ENCODE data around the gene UGT8. TPM values are rescaled to one million over a fixed set of nuclear protein-coding genes. Genes with fewer than 3 reads are reported as not detected.

Gene UGT8
- total RNA-seq, 1 donor from 2014 or later = 12.3 TPM

DNA sequence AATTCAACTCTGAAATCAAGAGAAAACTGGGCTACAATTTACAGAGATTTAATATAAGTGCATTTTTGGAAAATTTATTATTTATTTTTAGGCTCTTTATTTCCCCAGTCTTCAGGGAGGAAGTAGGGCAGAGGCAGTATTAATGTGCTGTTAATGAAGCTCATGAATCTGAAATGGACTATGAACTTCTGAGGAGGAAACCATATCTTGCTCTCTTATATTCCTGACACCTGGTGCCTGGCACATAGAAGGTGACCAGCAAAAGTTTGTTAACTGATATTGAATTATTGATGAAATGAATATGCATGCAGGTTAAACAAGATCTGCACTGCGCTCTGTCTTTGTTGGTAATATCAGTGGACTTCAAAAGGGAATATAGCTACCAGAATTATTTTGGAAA, 55.1 kb downstream of the UGT8 start:
- Histone ChIP-seq H3K27me3 (ENCODE audit: control insufficient read depth, insufficient read depth, low read length) (no peaks in the 10 kb centered on the region), H3K36me3 (ENCODE audit: control insufficient read depth, insufficient read depth, low read length) (no peaks in the 10 kb centered on the region), H3K4me3 (ENCODE audit: low read depth, low read length) (no peak overlapping the region)
- TF ChIP-seq, protein P1, sequence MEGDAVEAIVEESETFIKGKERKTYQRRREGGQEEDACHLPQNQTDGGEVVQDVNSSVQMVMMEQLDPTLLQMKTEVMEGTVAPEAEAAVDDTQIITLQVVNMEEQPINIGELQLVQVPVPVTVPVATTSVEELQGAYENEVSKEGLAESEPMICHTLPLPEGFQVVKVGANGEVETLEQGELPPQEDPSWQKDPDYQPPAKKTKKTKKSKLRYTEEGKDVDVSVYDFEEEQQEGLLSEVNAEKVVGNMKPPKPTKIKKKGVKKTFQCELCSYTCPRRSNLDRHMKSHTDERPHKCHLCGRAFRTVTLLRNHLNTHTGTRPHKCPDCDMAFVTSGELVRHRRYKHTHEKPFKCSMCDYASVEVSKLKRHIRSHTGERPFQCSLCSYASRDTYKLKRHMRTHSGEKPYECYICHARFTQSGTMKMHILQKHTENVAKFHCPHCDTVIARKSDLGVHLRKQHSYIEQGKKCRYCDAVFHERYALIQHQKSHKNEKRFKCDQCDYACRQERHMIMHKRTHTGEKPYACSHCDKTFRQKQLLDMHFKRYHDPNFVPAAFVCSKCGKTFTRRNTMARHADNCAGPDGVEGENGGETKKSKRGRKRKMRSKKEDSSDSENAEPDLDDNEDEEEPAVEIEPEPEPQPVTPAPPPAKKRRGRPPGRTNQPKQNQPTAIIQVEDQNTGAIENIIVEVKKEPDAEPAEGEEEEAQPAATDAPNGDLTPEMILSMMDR (IDR thresholded peaks at IDR 0.05; ENCODE audit: insufficient read depth, low read length, poor library complexity, severe bottlenecking) = no peak
- no peak for DNase-seq (ENCODE audit: low read depth)

- Histone ChIP-seq H3K27me3 (ENCODE audit: control insufficient read depth, insufficient read depth, low read length) (no peaks in the 10 kb centered on the region), H3K4me3 (ENCODE audit: low read depth, low read length) (no peak overlapping the region), H3K36me3 (ENCODE audit: control insufficient read depth, insufficient read depth, low read length) (no peaks in the 10 kb centered on the region)
- TF ChIP-seq, protein P1 (IDR thresholded peaks at IDR 0.05; ENCODE audit: insufficient read depth, low read length, poor library complexity, severe bottlenecking) = no peak
- no peak for DNase-seq (ENCODE audit: low read depth)
These were observed 56.0 kb downstream of the UGT8 start for GRCh38 chr4:114654592-114654991.

DNA sequence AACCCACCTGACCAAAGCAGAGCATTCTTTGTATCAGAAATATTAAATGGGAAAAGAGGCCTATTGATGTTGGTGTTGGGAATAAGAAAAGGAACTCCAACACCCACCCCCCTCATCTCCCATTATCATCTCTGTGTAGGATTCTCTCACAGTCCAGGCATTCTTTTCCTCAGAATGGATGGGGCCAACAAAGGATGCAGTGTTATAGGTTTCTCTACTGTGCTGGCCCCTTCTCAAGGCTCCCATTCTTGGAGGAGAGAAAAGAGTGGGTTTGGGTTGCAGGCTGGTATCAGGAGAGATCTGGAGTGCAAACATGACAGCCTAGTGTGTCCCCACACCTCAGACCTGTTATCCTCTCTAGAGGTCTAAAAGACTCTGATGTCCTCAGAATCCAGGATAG, 59.6 kb downstream of the UGT8 start:
- TF ChIP-seq, protein P1 (IDR thresholded peaks at IDR 0.05; ENCODE audit: insufficient read depth, low read length, poor library complexity, severe bottlenecking) = no peak
- no peak for DNase-seq (ENCODE audit: low read depth)
- no peak overlapping the region for H3K4me3 ChIP-seq (ENCODE audit: low read depth, low read length)
- H3K27me3 ChIP-seq (ENCODE audit: control insufficient read depth, insufficient read depth, low read length) = no peaks in the 10 kb centered on the region
- H3K36me3 ChIP-seq (ENCODE audit: control insufficient read depth, insufficient read depth, low read length) = no peaks in the 10 kb centered on the region

- TF ChIP-seq, protein P1 (IDR thresholded peaks at IDR 0.05; ENCODE audit: insufficient read depth, low read length, poor library complexity, severe bottlenecking) = no peak
- no peak overlapping the region for H3K4me3 ChIP-seq (ENCODE audit: low read depth, low read length)
- DNase-seq (ENCODE audit: low read depth) = no peak
- no peaks in the 10 kb centered on the region for H3K27me3 ChIP-seq (ENCODE audit: control insufficient read depth, insufficient read depth, low read length)
- H3K36me3 ChIP-seq (ENCODE audit: control insufficient read depth, insufficient read depth, low read length) = no peaks in the 10 kb centered on the region
These were observed 60.2 kb downstream of the UGT8 start for GRCh38 chr4:114658776-114659175.

DNA sequence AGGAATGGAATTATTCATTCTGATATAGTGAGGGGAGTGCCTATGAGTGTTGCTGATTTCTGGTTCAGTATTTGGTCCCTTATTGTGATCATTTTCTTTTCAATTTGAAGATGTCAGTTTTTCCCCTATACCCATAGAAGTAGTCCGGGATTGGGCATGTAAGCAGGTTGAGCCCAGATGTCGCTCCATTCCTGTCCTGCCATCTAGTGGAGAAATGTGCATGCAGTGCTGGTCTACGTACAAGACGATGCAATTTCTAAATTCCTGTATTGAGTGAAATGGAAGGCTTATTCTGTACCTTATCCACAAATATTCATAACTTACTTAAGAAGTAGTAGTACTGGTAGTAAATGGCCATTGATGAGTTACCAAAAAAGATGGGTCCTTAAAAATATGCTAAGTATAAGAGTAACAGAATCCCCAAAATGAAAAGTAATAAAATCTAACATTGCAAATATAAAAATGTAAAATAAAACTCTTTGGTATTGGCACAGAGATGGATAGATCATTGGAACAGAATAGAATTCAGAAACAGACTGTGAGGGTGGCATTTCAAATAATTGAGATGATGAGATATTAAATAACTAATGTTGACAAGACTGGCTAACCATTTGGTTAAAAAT, 60.9 kb downstream of the UGT8 start:
- no peak overlapping the region for H3K4me3 ChIP-seq (ENCODE audit: low read depth, low read length)
- TF ChIP-seq, protein P1 (IDR thresholded peaks at IDR 0.05; ENCODE audit: insufficient read depth, low read length, poor library complexity, severe bottlenecking) = peak; percentile 96
- no peaks in the 10 kb centered on the region for H3K36me3 ChIP-seq (ENCODE audit: control insufficient read depth, insufficient read depth, low read length)
- peak; percentile 50 for DNase-seq (ENCODE audit: low read depth)
- no peaks in the 10 kb centered on the region for H3K27me3 ChIP-seq (ENCODE audit: control insufficient read depth, insufficient read depth, low read length)

GRCh38 chr4:114663083-114663482, 64.5 kb downstream of the UGT8 start:
- no peak for DNase-seq (ENCODE audit: low read depth)
- no peaks in the 10 kb centered on the region for H3K27me3 ChIP-seq (ENCODE audit: control insufficient read depth, insufficient read depth, low read length)
- TF ChIP-seq, protein P1 (IDR thresholded peaks at IDR 0.05; ENCODE audit: insufficient read depth, low read length, poor library complexity, severe bottlenecking) = no peak
- no peaks in the 10 kb centered on the region for H3K36me3 ChIP-seq (ENCODE audit: control insufficient read depth, insufficient read depth, low read length)
- H3K4me3 ChIP-seq (ENCODE audit: low read depth, low read length) = no peak overlapping the region

Measured in kidney epithelial cell (primary cell).